Measurements from ENCODE around the gene CLSTN2.

The CLSTN2 gene

DNA sequence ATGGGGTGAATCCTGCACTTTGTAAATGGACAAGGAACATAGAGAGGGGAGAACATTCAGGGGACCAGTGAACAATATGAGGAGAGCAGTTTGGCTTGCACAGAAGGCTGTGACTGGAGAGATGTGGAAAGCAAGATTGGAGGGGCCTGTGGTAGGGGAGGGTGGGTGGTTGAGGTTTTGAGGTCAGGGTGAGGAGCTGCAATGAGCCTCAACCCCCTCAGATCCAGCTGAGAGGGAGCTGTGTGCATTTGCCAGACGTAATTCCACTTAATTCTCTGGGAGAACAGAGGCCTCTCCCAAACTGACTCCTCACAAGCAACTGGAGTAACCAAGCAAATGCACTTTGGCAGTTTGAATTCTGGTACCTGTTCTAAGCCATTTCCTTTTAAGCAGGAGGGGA lies 489.7 kb downstream of the CLSTN2 start:
- Histone ChIP-seq H3K27me3 (ENCODE audit: insufficient read depth, low read length) (no peaks in the 10 kb centered on the region), H3K9ac (ENCODE audit: low read length) (no peak overlapping the region), H4K12ac (ENCODE audit: low read depth, low read length) (no peak overlapping the region), H3K18ac (ENCODE audit: low read length) (no peak overlapping the region), H4K91ac (ENCODE audit: low read depth, low read length) (peak overlapping the region; percentile 89), H2AFZ (ENCODE audit: insufficient read depth, low read length, poor library complexity) (no peak overlapping the region), H3K27ac (ENCODE audit: low read depth, low read length) (no peak overlapping the region), H2BK12ac (ENCODE audit: low read length) (peak overlapping the region; percentile 93), H3K79me1 (ENCODE audit: low read length) (peaks cover 14% of the 10 kb centered on the region), H3K4me3 (ENCODE audit: low read depth, low read length) (no peak overlapping the region), H3K23ac (ENCODE audit: low read length) (no peak overlapping the region), H2AK5ac (ENCODE audit: low read length) (peak overlapping the region; percentile 39), H4K8ac (ENCODE audit: low read depth, low read length) (peak overlapping the region; percentile 67), H3K4me2 (ENCODE audit: low read length) (no peak overlapping the region), H2BK120ac (ENCODE audit: insufficient read depth, low read length, poor library complexity) (peak overlapping the region; percentile 63), H3K4me1 (ENCODE audit: control insufficient read depth in 1 of 2, insufficient read depth in 2 of 2, low read length in 2 of 2) (peaks cover 12 to 20% of the 10 kb centered on the region in 2 experiments), H3K79me2 (ENCODE audit: control insufficient read depth, insufficient read depth, low read length, poor library complexity) (peaks cover 3% of the 10 kb centered on the region), H3K4ac (ENCODE audit: low read depth, low read length) (peak overlapping the region; percentile 68), H3K36me3 (ENCODE audit: control insufficient read depth in 1 of 2, insufficient read depth in 2 of 2, low read length in 2 of 2) (no peaks in the 10 kb centered on the region), H3K9me3 (ENCODE audit: insufficient read depth, low read depth, low read length) (no peaks in the 10 kb centered on the region), H3K14ac (ENCODE audit: low read length) (peak overlapping the region; percentile 18), H2BK5ac (ENCODE audit: low read depth, low read length, poor library complexity) (peak overlapping the region; percentile 4)
- DNase-seq = no peak
- WGBS (ENCODE audit: extremely low coverage, insufficient coverage, insufficient read length) = no CpG with 5 or more reads among the region's 1 CpG

DNA sequence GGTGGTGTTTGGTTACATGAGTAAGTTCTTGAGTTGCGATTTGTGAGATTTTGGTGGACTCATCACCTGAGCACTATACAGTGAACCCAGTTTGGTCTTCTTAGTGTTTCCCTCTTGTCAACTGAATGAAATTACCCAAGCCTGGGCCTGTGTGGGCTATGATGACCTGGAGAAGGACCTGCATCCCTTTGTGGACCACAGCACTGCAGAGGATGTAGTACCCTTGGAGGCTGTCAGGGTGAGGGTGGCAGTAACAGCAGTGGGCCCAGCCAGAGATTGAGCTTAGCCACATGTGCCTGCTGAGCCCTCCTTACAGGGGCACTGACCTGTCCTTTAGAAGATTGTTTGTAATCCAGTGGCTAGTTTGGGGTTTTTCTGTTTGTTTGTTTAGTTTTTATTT lies 492.8 kb downstream of the CLSTN2 start:
- H3K79me1 ChIP-seq (ENCODE audit: low read length) = peaks cover 14% of the 10 kb centered on the region
- no peak overlapping the region for H3K23ac ChIP-seq (ENCODE audit: low read length)
- no peaks in the 10 kb centered on the region for H3K27me3 ChIP-seq (ENCODE audit: insufficient read depth, low read length)
- no peak overlapping the region for H2BK12ac ChIP-seq (ENCODE audit: low read length)
- H3K4me1 ChIP-seq (ENCODE audit: control insufficient read depth in 1 of 2, insufficient read depth in 2 of 2, low read length in 2 of 2) = peaks cover 9 to 14% of the 10 kb centered on the region in 2 experiments
- no peak overlapping the region for H3K14ac ChIP-seq (ENCODE audit: low read length)
- H3K9ac ChIP-seq (ENCODE audit: low read length) = no peak overlapping the region
- H3K4ac ChIP-seq (ENCODE audit: low read depth, low read length) = no peak overlapping the region
- no peak overlapping the region for H2AK5ac ChIP-seq (ENCODE audit: low read length)
- no CpG with 5 or more reads among the region's 1 CpG for WGBS (ENCODE audit: extremely low coverage, insufficient coverage, insufficient read length)
- H3K18ac ChIP-seq (ENCODE audit: low read length) = no peak overlapping the region
- H2BK5ac ChIP-seq (ENCODE audit: low read depth, low read length, poor library complexity) = no peak overlapping the region
- no peak overlapping the region for H2AFZ ChIP-seq (ENCODE audit: insufficient read depth, low read length, poor library complexity)
- H4K91ac ChIP-seq (ENCODE audit: low read depth, low read length) = no peak overlapping the region
- no peaks in the 10 kb centered on the region for H3K9me3 ChIP-seq (ENCODE audit: insufficient read depth, low read depth, low read length)
- no peak overlapping the region for H3K27ac ChIP-seq (ENCODE audit: low read depth, low read length)
- H3K36me3 ChIP-seq (ENCODE audit: control insufficient read depth in 1 of 2, insufficient read depth in 2 of 2, low read length in 2 of 2) = no peaks in the 10 kb centered on the region
- H3K79me2 ChIP-seq (ENCODE audit: control insufficient read depth, insufficient read depth, low read length, poor library complexity) = peaks cover 3% of the 10 kb centered on the region
- H4K8ac ChIP-seq (ENCODE audit: low read depth, low read length) = no peak overlapping the region
- H4K12ac ChIP-seq (ENCODE audit: low read depth, low read length) = no peak overlapping the region
- no peak overlapping the region for H3K4me2 ChIP-seq (ENCODE audit: low read length)
- no peak for DNase-seq
- no peak overlapping the region for H3K4me3 ChIP-seq (ENCODE audit: low read depth, low read length)
- H2BK120ac ChIP-seq (ENCODE audit: insufficient read depth, low read length, poor library complexity) = no peak overlapping the region

DNA sequence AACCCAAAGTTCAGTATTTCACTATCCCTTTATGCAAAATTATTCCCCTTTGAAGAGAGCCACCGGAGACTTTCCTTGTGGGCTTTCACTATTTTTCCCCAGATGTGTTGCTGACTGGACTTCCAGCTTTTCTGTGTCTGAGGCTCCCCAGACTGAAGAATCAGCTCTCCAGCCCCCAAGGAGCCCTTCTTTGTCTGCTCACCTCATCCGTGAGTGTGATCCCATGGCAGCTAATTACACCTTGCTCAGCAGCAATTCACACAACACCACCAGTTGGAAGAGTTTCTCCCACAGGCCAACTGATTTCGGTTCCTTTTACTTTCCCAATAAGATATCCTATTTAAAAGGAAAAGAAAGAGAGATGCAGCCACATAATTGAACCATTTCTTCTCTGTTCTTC lies 493.4 kb downstream of the CLSTN2 start:
- H3K79me1 ChIP-seq (ENCODE audit: low read length) = peaks cover 10% of the 10 kb centered on the region
- no peak overlapping the region for H3K9ac ChIP-seq (ENCODE audit: low read length)
- H3K4me3 ChIP-seq (ENCODE audit: low read depth, low read length) = no peak overlapping the region
- no peak overlapping the region for H3K18ac ChIP-seq (ENCODE audit: low read length)
- H2BK120ac ChIP-seq (ENCODE audit: insufficient read depth, low read length, poor library complexity) = no peak overlapping the region
- peaks cover 6 to 11% of the 10 kb centered on the region in 2 experiments for H3K4me1 ChIP-seq (ENCODE audit: control insufficient read depth in 1 of 2, insufficient read depth in 2 of 2, low read length in 2 of 2)
- H3K79me2 ChIP-seq (ENCODE audit: control insufficient read depth, insufficient read depth, low read length, poor library complexity) = peaks cover under 1% of the 10 kb centered on the region
- H3K23ac ChIP-seq (ENCODE audit: low read length) = no peak overlapping the region
- no peak overlapping the region for H3K4me2 ChIP-seq (ENCODE audit: low read length)
- no peak overlapping the region for H4K91ac ChIP-seq (ENCODE audit: low read depth, low read length)
- no peak overlapping the region for H4K12ac ChIP-seq (ENCODE audit: low read depth, low read length)
- no peak overlapping the region for H4K8ac ChIP-seq (ENCODE audit: low read depth, low read length)
- no peak overlapping the region for H2BK12ac ChIP-seq (ENCODE audit: low read length)
- no peak overlapping the region for H3K14ac ChIP-seq (ENCODE audit: low read length)
- H2AK5ac ChIP-seq (ENCODE audit: low read length) = no peak overlapping the region
- no peak overlapping the region for H3K27ac ChIP-seq (ENCODE audit: low read depth, low read length)
- no CpG with 5 or more reads among the region's 3 CpGs for WGBS (ENCODE audit: extremely low coverage, insufficient coverage, insufficient read length)
- no peak for DNase-seq
- no peaks in the 10 kb centered on the region for H3K27me3 ChIP-seq (ENCODE audit: insufficient read depth, low read length)
- H2BK5ac ChIP-seq (ENCODE audit: low read depth, low read length, poor library complexity) = no peak overlapping the region
- H3K36me3 ChIP-seq (ENCODE audit: control insufficient read depth in 1 of 2, insufficient read depth in 2 of 2, low read length in 2 of 2) = no peaks in the 10 kb centered on the region
- H2AFZ ChIP-seq (ENCODE audit: insufficient read depth, low read length, poor library complexity) = no peak overlapping the region
- no peaks in the 10 kb centered on the region for H3K9me3 ChIP-seq (ENCODE audit: insufficient read depth, low read depth, low read length)
- H3K4ac ChIP-seq (ENCODE audit: low read depth, low read length) = no peak overlapping the region

DNA sequence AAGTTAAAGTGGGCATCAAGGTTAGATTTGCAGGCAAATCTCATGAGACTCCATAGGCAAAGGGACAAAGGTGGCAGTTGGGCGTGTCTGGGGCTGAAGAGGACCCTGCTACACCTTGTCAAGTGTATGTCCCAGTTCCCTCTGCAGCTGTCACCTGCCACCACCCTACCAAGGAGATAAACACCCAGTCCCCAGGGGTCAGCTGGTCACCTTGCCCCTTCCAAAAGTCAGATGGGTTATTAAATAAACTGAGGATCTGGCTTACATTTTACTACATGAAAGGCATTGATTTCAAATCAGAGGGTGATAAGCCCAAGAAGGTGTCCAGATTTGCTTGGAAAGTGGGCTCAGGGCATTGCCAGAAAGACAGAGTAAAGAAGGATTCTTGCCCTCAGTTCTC lies 494.8 kb downstream of the CLSTN2 start:
- Histone ChIP-seq H3K4me2 (ENCODE audit: low read length) (no peak overlapping the region), H3K14ac (ENCODE audit: low read length) (no peak overlapping the region)
- WGBS (ENCODE audit: extremely low coverage, insufficient coverage, insufficient read length) = no CpG with 5 or more reads among the region's 1 CpG

More for the DNA sequence above, 494.8 kb downstream of the CLSTN2 start:
- H2AFZ ChIP-seq (ENCODE audit: insufficient read depth, low read length, poor library complexity) = no peak overlapping the region
- no peak overlapping the region for H3K27ac ChIP-seq (ENCODE audit: low read depth, low read length)
- H3K18ac ChIP-seq (ENCODE audit: low read length) = no peak overlapping the region
- no peak overlapping the region for H4K91ac ChIP-seq (ENCODE audit: low read depth, low read length)
- no peak overlapping the region for H2AK5ac ChIP-seq (ENCODE audit: low read length)
- no peak overlapping the region for H3K4me3 ChIP-seq (ENCODE audit: low read depth, low read length)
- no peaks in the 10 kb centered on the region for H3K79me2 ChIP-seq (ENCODE audit: control insufficient read depth, insufficient read depth, low read length, poor library complexity)
- no peak overlapping the region for H4K12ac ChIP-seq (ENCODE audit: low read depth, low read length)
- no peaks in the 10 kb centered on the region for H3K27me3 ChIP-seq (ENCODE audit: insufficient read depth, low read length)
- H2BK120ac ChIP-seq (ENCODE audit: insufficient read depth, low read length, poor library complexity) = no peak overlapping the region
- no peak for DNase-seq
- no peak overlapping the region for H4K8ac ChIP-seq (ENCODE audit: low read depth, low read length)
- no peaks in the 10 kb centered on the region for H3K79me1 ChIP-seq (ENCODE audit: low read length)
- no peak overlapping the region for H3K4ac ChIP-seq (ENCODE audit: low read depth, low read length)
- H3K36me3 ChIP-seq (ENCODE audit: control insufficient read depth in 1 of 2, insufficient read depth in 2 of 2, low read length in 2 of 2) = no peaks in the 10 kb centered on the region
- H3K9me3 ChIP-seq (ENCODE audit: insufficient read depth, low read depth, low read length) = no peaks in the 10 kb centered on the region
- H3K23ac ChIP-seq (ENCODE audit: low read length) = no peak overlapping the region
- H3K9ac ChIP-seq (ENCODE audit: low read length) = no peak overlapping the region
- H2BK12ac ChIP-seq (ENCODE audit: low read length) = no peak overlapping the region
- peaks cover 0 to 3% of the 10 kb centered on the region in 2 experiments for H3K4me1 ChIP-seq (ENCODE audit: control insufficient read depth in 1 of 2, insufficient read depth in 2 of 2, low read length in 2 of 2)
- H2BK5ac ChIP-seq (ENCODE audit: low read depth, low read length, poor library complexity) = no peak overlapping the region
